ENCODE measurements around the gene OAS2. TPM values are rescaled to one million over a fixed set of nuclear protein-coding genes. Genes with fewer than 3 reads are reported as not detected.
A peak's percentile ranks its signal among the peaks of the same experiment; 100 is the strongest.

OAS2 gene
- total and polyA plus RNA-seq, 2 of the 8 experiments (the other 6 are each of a cell fraction or from before 2014, with no cell fraction given) = 0.06 TPM; not detected in 1

- TF ChIP-seq CTCF (IDR thresholded peaks at IDR 0.05; ENCODE audit: control extremely low read depth in 1 of 3, insufficient read depth in 1 of 3, low read depth in 1 of 3, low read length in 3 of 3) = peak; percentile 90 to 99 (median 99)
Observed at GRCh38 chr12:112992541-112993398, 14.5 kb downstream of the OAS2 start (continued).
